Neuronal stem cell (in vitro differentiated cells): Measurements from ENCODE around the gene NR3C2.

Experiments used
- DNase-seq: peaks from one replicate; pipeline ENCODE4 v3.0.0-alpha.2; 2013; ENCODE audit warnings: low spot score
- H2AFZ ChIP-seq: one replicate; pipeline ENCODE4 v1.6.1; 2013; ENCODE audit warnings: mild to moderate bottlenecking, low read length, inconsistent platforms
- H2AK5ac ChIP-seq: 2 replicates; pipeline ENCODE4 v1.6.1; 2013; ENCODE audit warnings: low read depth, mild to moderate bottlenecking, inconsistent platforms, low read length, moderate library complexity, mixed read lengths
- H2BK120ac ChIP-seq: 2 replicates; pipeline ENCODE4 v1.6.1; 2013; ENCODE audit warnings: low read depth, mild to moderate bottlenecking, inconsistent platforms, low read length, moderate library complexity, mixed read lengths
- H2BK12ac ChIP-seq: one replicate; pipeline ENCODE4 v1.6.1; 2013; ENCODE audit warnings: low read length, inconsistent platforms
- H2BK15ac ChIP-seq: 2 replicates; pipeline ENCODE4 v1.6.1; 2013; ENCODE audit warnings: mild to moderate bottlenecking, low read length, inconsistent platforms, mixed read lengths
- H2BK5ac ChIP-seq: one replicate; pipeline ENCODE4 v1.6.1; 2013; ENCODE audit warnings: inconsistent platforms, mild to moderate bottlenecking, low read length, moderate library complexity
- H3K14ac ChIP-seq: one replicate; pipeline ENCODE4 v1.6.1; 2013; ENCODE audit warnings: low read length, inconsistent platforms
- H3K18ac ChIP-seq: 2 replicates; pipeline ENCODE4 v1.6.1; 2013; ENCODE audit warnings: low read length, inconsistent platforms
- H3K23ac ChIP-seq: 2 replicates; pipeline ENCODE4 v1.6.1; 2013; ENCODE audit warnings: low read depth, mild to moderate bottlenecking, mixed read lengths, low read length, inconsistent platforms; ENCODE audit not compliant: poor library complexity
- H3K27ac ChIP-seq: replicated peaks from 3 replicates; pipeline ENCODE4 v1.5.1; 2013; ENCODE audit warnings: low read length, inconsistent platforms
- H3K27me3 ChIP-seq, 3 experiments: 2 replicates each; pipeline ENCODE4 v1.6.1; 2013; ENCODE audit warnings: low read length in 3 of 3, mild to moderate bottlenecking in 2 of 3, inconsistent platforms in 1 of 3, low read depth in 1 of 3, mixed read lengths in 1 of 3, moderate library complexity in 1 of 3; ENCODE audit not compliant: control insufficient read depth in 3 of 3, insufficient read depth in 3 of 3
- H3K36me3 ChIP-seq, 2 donors: replicated peaks in 1 of 2; 2 replicates each; pipeline ENCODE4 v1.6.1; 2013; ENCODE audit warnings: low read length in 2 of 2; ENCODE audit not compliant: control insufficient read depth in 2 of 2, insufficient read depth in 2 of 2
- H3K4ac ChIP-seq: 2 replicates; pipeline ENCODE4 v1.6.1; 2013; ENCODE audit warnings: inconsistent platforms, mild to moderate bottlenecking, low read length, moderate library complexity
- H3K4me1 ChIP-seq, 2 donors: 1 replicate in 1 of 2; 2 replicates in 1 of 2; pipeline ENCODE4 v1.6.1; 2013; ENCODE audit warnings: low read length in 2 of 2, low read depth in 1 of 2; ENCODE audit not compliant: control insufficient read depth in 2 of 2, insufficient read depth in 1 of 2
- H3K4me2 ChIP-seq: one replicate; pipeline ENCODE4 v1.6.1; 2013; ENCODE audit warnings: mild to moderate bottlenecking, low read length, inconsistent platforms; ENCODE audit not compliant: insufficient read depth, poor library complexity, severe bottlenecking
- H3K4me3 ChIP-seq, 2 donors: 2 replicates each; pipeline ENCODE4 v1.5.1; 2013; ENCODE audit warnings: low read length in 2 of 2, mild to moderate bottlenecking in 2 of 2, inconsistent platforms in 1 of 2, moderate library complexity in 1 of 2
- H3K79me1 ChIP-seq: one replicate; pipeline ENCODE4 v1.6.1; 2013; ENCODE audit warnings: low read depth, mild to moderate bottlenecking, inconsistent platforms, low read length, moderate library complexity
- H3K9ac ChIP-seq: one replicate; pipeline ENCODE4 v1.6.1; 2013; ENCODE audit warnings: mild to moderate bottlenecking, low read depth, low read length, inconsistent platforms; ENCODE audit not compliant: poor library complexity
- H3K9me3 ChIP-seq, 2 donors: replicated peaks in 1 of 2; 2 replicates each; pipeline versions ENCODE3 to v1.6.1; 2013; ENCODE audit warnings: low read length in 2 of 2, mild to moderate bottlenecking in 2 of 2, inconsistent platforms in 1 of 2, low read depth in 1 of 2, mixed read lengths in 1 of 2, moderate library complexity in 1 of 2; ENCODE audit not compliant: control insufficient read depth in 2 of 2, insufficient read depth in 1 of 2
- H4K8ac ChIP-seq: one replicate; pipeline ENCODE4 v1.6.1; 2013; ENCODE audit warnings: low read depth, mild to moderate bottlenecking, inconsistent platforms, low read length, moderate library complexity
- H4K91ac ChIP-seq: one replicate; pipeline ENCODE4 v1.6.1; 2013; ENCODE audit warnings: low read length, low read depth, mild to moderate bottlenecking, inconsistent platforms; ENCODE audit not compliant: poor library complexity
- WGBS, 2 donors: extraction: QIAGEN DNeasy Blood & Tissue Kit; methylation state at CpG; one replicate each; pipeline ENCODE4 v1.1.7; 2013; ENCODE audit warnings: missing lambda C conversion rate in 2 of 2, mixed read lengths in 1 of 2; ENCODE audit not compliant: insufficient read length in 2 of 2, insufficient replicate concordance in 1 of 2; ENCODE audit errors: extremely low coverage in 2 of 2; 5-methylcytosine and 5-hydroxymethylcytosine counted together

The NR3C2 gene

DNA sequence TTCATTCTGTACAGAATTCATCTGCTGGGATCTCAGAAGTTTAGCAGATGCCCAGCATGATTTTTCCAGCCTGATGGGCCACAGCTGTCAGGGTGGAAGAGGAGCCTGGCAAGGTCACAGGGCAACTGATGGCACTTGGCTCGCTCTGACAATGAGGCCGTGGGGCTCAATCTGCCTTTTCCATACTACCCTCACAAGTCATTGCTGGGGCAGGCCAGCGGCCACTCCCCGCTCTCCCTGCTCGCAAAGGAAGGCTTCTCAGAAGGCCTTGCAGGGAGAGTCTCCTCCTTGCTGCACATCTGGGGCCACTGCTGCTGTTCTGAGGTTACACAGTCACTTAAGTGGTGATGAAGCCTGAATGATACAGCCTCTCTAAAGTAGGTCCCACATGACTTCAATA, 349.1 kb downstream of the NR3C2 start:
- no peaks in the 10 kb centered on the region for H3K36me3 ChIP-seq

DNA sequence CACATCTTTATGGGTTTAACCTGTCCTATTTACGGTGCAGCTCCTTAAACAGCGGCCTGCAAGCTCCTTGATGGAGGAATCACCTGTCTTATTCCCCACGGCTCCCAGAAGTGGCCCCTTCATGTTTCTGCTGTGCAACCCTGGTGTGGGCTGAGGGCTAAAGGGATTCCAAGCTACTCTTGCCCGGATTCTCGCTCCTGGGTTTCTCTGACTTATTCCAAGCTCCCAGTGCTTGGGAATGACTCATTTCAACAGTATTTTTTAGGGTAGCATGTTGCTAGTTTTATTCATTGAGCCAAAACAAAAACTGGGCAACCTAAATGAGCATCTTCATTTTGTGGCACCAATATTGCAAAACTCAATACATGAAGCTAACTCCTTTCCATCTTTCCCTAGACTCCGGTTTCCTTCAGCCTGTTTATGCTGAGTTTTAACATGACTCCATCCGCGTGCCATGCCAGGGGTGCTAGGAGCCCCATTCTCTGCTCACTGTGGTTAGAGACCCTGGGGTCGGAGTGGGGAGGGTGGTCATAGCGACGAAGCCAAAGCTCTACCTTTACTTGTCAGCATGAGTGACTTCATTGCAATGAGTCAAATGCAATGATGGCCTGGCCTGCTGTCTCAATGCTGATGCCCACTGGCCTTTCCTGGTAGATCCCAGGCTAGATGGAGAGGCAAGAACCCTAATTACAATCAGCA, 349.7 kb downstream of the NR3C2 start:
- no peak overlapping the region for H4K8ac ChIP-seq
- no peaks in the 10 kb centered on the region for H3K4me1 ChIP-seq
- no peak for DNase-seq
- H3K27me3 ChIP-seq, result no peaks in the 10 kb centered on the region
- no peak overlapping the region for H3K27ac ChIP-seq
- H3K18ac ChIP-seq, result no peak overlapping the region
- H2AK5ac ChIP-seq, result no peak overlapping the region
- no peak overlapping the region for H2BK12ac ChIP-seq
- H3K36me3 ChIP-seq, result no peaks in the 10 kb centered on the region
- no peak overlapping the region for H3K9ac ChIP-seq
- no peak overlapping the region for H2BK5ac ChIP-seq
- no peak overlapping the region for H3K4me2 ChIP-seq
- no peaks in the 10 kb centered on the region for H3K9me3 ChIP-seq
- H4K91ac ChIP-seq, result no peak overlapping the region
- no peak overlapping the region for H2BK15ac ChIP-seq
- H2AFZ ChIP-seq, result no peak overlapping the region
- no peak overlapping the region for H3K23ac ChIP-seq
- WGBS, 2 donors, result no CpG with 5 or more reads among the region's 11 CpGs
- no peak overlapping the region for H3K14ac ChIP-seq
- H3K4me3 ChIP-seq, result no peak overlapping the region
- no peak overlapping the region for H3K4ac ChIP-seq
- H3K79me1 ChIP-seq, result no peaks in the 10 kb centered on the region
- no peak overlapping the region for H2BK120ac ChIP-seq

More for the DNA sequence above, 349.1 kb downstream of the NR3C2 start:
- Histone ChIP-seq H3K4ac (no peak overlapping the region), H4K8ac (no peak overlapping the region), H2BK12ac (no peak overlapping the region), H3K79me1 (no peaks in the 10 kb centered on the region), H2AK5ac (no peak overlapping the region), H2BK15ac (no peak overlapping the region), H4K91ac (no peak overlapping the region), H3K27ac (no peak overlapping the region), H3K9me3 (no peaks in the 10 kb centered on the region), H3K4me2 (no peak overlapping the region), H3K14ac (no peak overlapping the region), H3K4me3 (no peak overlapping the region), H2BK5ac (no peak overlapping the region), H2AFZ (no peak overlapping the region), H3K4me1 (no peaks in the 10 kb centered on the region), H3K9ac (no peak overlapping the region), H3K18ac (no peak overlapping the region), H3K23ac (no peak overlapping the region), H2BK120ac (no peak overlapping the region), H3K27me3 (no peaks in the 10 kb centered on the region)
- WGBS, 2 donors, result no CpG with 5 or more reads among the region's 5 CpGs
- DNase-seq, result no peak

GRCh38 chr4:148091896-148092295, 350.3 kb downstream of the NR3C2 start:
- Histone ChIP-seq H3K4me1 (no peaks in the 10 kb centered on the region), H3K27ac (no peak overlapping the region)

GRCh38 chr4:148090503-148091476, 351.4 kb downstream of the NR3C2 start:
- Histone ChIP-seq H3K9ac (no peak overlapping the region), H3K4ac (no peak overlapping the region), H3K4me1 (no peaks in the 10 kb centered on the region), H3K23ac (peak overlapping the region; percentile 37), H3K9me3 (no peaks in the 10 kb centered on the region), H2AK5ac (no peak overlapping the region), H3K4me2 (no peak overlapping the region), H4K8ac (no peak overlapping the region), H3K79me1 (no peaks in the 10 kb centered on the region), H2BK120ac (no peak overlapping the region), H3K14ac (no peak overlapping the region), H2BK5ac (no peak overlapping the region), H2BK15ac (no peak overlapping the region), H3K27me3 (no peaks in the 10 kb centered on the region), H2AFZ (no peak overlapping the region), H3K18ac (peak overlapping the region; percentile 39), H3K4me3 (no peak overlapping the region), H3K27ac (no peak overlapping the region), H3K36me3 (no peaks in the 10 kb centered on the region), H4K91ac (no peak overlapping the region), H2BK12ac (no peak overlapping the region)
- DNase-seq, result no peak
- WGBS, 2 donors, result no CpG with 5 or more reads among the region's 17 CpGs

More at GRCh38 chr4:148091896-148092295, 350.3 kb downstream of the NR3C2 start:
- Histone ChIP-seq H3K18ac (no peak overlapping the region), H3K23ac (no peak overlapping the region), H2BK5ac (no peak overlapping the region), H3K9me3 (no peaks in the 10 kb centered on the region), H3K4ac (no peak overlapping the region), H2BK15ac (no peak overlapping the region), H3K27me3 (no peaks in the 10 kb centered on the region), H3K4me3 (no peak overlapping the region), H3K4me2 (no peak overlapping the region), H2AFZ (no peak overlapping the region), H3K36me3 (no peaks in the 10 kb centered on the region), H3K14ac (no peak overlapping the region), H4K8ac (no peak overlapping the region), H2AK5ac (no peak overlapping the region), H2BK120ac (no peak overlapping the region), H2BK12ac (no peak overlapping the region), H4K91ac (no peak overlapping the region), H3K79me1 (no peaks in the 10 kb centered on the region), H3K9ac (no peak overlapping the region)
- DNase-seq, result no peak
- no CpG with 5 or more reads among the region's 4 CpGs for WGBS, 2 donors
